Suprapubic skin (tissue), 4 donors: Measurements from ENCODE around the gene ASB6. TPM values are rescaled to one million over a fixed set of nuclear protein-coding genes. Genes with fewer than 3 reads are reported as not detected.

ENCODE experiments used
- DNase-seq, 2 donors: peaks; one replicate each; pipeline ENCODE4 v3.0.0-alpha.2; 2019; ENCODE audit warnings: low spot score in 2 of 2
- H3K27ac ChIP-seq: fragments of 200-600 bp; sonication (generic); one replicate; pipeline ENCODE4 v1.5.1; 2019
- H3K27me3 ChIP-seq: fragments of 200-600 bp; sonication (generic); one replicate; pipeline ENCODE4 v1.5.1; 2019
- H3K36me3 ChIP-seq: fragments of 200-600 bp; sonication (generic); one replicate; pipeline ENCODE4 v1.5.1; 2019
- H3K4me1 ChIP-seq: fragments of 200-600 bp; sonication (generic); one replicate; pipeline ENCODE4 v1.5.1; 2019
- H3K4me3 ChIP-seq: fragments of 200-600 bp; sonication (generic); one replicate; pipeline ENCODE4 v1.5.1; 2019; ENCODE audit warnings: mild to moderate bottlenecking
- H3K9me3 ChIP-seq: fragments of 200-600 bp; sonication (generic); one replicate; pipeline ENCODE4 v1.5.1; 2019
- EP300 ChIP-seq: sonication (generic); formaldehyde crosslinking; IDR thresholded peaks from one replicate; pipeline ENCODE4 v1.6.1; 2017; ENCODE audit warnings: antibody characterized with exemption
- POLR2A ChIP-seq, 2 donors: fragments of 450-650 bp; IDR thresholded peaks; one replicate each; pipeline ENCODE4 v1.6.1; 2017; ENCODE audit warnings: antibody characterized with exemption in 2 of 2, mild to moderate bottlenecking in 2 of 2, moderate library complexity in 2 of 2
- POLR2AphosphoS5 ChIP-seq, 3 donors: sonication (generic); formaldehyde crosslinking; IDR thresholded peaks; one replicate each; pipeline ENCODE4 v1.6.1; 2017; ENCODE audit warnings: antibody characterized with exemption in 3 of 3
- WGBS: methylation state at CpG from one replicate; pipeline ENCODE4 v1.1.5; 2018; 5-methylcytosine and 5-hydroxymethylcytosine counted together
- total RNA-seq, 4 donors: library from RNA; depleted of rRNA; stranded (reverse); fragments of >200 nt; gene quantifications; one replicate each; pipeline ENCODE4 v1.1.0, GENCODE V29; 2016
- TF ChIP-seq, protein P1 (sequence below), 2 donors: fragments of 200-600 bp in 1 of 2; fragments of 450-650 bp in 1 of 2; sonication (generic) in 1 of 2; IDR thresholded peaks; one replicate each; pipeline ENCODE4 v1.5.1; 2016 to 2019; ENCODE audit warnings: antibody characterized with exemption in 2 of 2, mild to moderate bottlenecking in 1 of 2, moderate library complexity in 1 of 2

ASB6 gene
- total RNA-seq, 4 donors from 2014 or later = 25.6 to 41.5 (median 37.6) TPM

DNA sequence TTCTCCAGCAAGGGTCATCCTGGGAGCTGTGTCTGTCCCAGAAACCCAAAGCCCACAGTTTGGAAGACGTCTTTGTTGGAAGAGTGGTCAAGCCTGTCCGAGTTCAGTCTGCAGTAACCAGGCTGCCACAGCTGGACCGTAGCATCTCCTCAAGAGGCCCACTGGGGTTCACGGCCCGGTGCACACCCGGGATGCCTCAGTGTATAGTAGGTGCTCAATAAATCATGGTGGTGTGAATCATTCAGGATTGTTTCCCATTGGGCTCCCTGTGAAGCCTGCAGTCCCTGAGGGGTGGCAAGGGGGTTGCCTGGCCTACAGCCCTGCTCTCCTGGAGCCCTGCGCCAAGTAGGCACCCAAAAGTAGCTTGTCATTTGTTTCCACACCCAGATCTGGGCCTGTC, 13.2 kb upstream of the ASB6 start:
- Histone ChIP-seq H3K27me3 (no peaks in the 10 kb centered on the region), H3K4me1 (peaks cover 13% of the 10 kb centered on the region), H3K27ac (no peak overlapping the region), H3K9me3 (no peaks in the 10 kb centered on the region), H3K4me3 (no peak overlapping the region), H3K36me3 (no peaks in the 10 kb centered on the region)
- 100% methylated on average over 3 of the region's 7 CpGs for WGBS
- TF ChIP-seq POLR2A (IDR thresholded peaks at IDR 0.05) (no peak), POLR2AphosphoS5 (IDR thresholded peaks at IDR 0.05) (no peak), EP300 (no peak)
- no peak for DNase-seq

DNA sequence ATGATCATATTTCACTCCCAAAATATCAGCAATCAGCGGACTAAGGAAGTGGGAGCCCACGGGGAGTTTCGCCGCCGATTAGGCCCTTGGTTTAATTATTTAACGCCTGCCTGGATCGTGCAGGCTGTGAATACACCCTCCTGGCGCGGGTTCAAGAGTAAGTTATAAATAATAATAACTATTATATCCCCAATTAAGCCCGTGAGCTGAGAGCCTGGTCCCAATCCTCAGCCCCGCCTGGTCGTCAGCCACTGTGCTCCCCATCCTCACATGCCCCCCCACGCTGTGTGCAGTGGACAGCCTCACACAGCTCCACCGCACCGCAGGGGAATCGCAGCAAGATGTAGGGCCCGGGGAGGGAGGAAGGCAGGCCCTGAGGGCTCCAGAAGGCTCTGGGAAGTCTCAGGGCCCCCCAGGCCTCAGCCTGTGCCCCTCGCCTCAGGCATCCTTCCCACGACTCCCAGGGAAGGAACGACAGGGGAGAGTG, 12.6 kb upstream of the ASB6 start:
- no peak for DNase-seq
- Histone ChIP-seq H3K4me1 (peaks cover 16% of the 10 kb centered on the region), H3K4me3 (no peak overlapping the region), H3K27ac (no peak overlapping the region), H3K27me3 (no peaks in the 10 kb centered on the region), H3K36me3 (no peaks in the 10 kb centered on the region), H3K9me3 (no peaks in the 10 kb centered on the region)
- WGBS = 52% methylated on average over 16 of the region's 20 CpGs
- TF ChIP-seq POLR2AphosphoS5 (IDR thresholded peaks at IDR 0.05) = no peak

DNA sequence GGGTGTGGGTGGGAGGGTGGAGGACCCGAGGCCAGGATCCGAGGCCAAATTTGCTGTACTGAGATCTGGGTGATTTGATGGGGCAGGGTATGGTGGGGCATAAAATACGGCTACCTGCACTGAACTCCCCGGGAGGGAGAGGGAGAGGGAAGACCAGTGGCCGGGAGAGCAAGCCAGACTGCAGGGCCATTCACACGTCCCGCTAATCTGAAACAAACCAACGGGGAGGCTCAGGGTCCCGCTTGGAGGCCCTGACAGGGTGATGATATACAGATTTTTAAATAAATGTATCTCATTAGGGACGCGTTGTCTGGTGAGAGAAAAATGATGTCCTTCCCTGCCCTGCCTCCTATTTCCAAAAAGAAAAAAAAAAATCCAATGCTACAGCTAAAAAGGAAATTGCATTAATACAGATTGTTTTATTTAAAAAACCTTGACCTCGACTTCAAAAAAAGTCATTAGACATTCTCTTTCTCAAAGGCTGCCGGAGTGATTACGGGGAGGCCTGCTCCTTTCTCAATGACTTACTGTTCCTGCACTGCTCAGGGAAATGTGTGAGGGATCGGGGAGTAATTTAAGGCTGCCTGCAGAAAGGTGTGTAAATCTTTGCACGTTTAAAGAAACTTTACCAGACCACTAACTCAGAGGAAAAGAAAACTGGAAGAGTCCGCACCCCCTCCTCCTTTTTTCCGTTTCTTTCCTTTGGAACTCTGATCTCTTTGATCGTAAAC, 12.0 kb upstream of the ASB6 start:
- no peak overlapping the region for H3K27ac ChIP-seq
- peaks cover 16% of the 10 kb centered on the region for H3K4me1 ChIP-seq
- no peak for DNase-seq
- WGBS = 57% methylated on average over 19 of the region's 19 CpGs
- no peak overlapping the region for H3K4me3 ChIP-seq
- TF ChIP-seq POLR2AphosphoS5 (IDR thresholded peaks at IDR 0.05) (no peak), EP300 (no peak), POLR2A (IDR thresholded peaks at IDR 0.05) (no peak)
- TF ChIP-seq, protein P1, sequence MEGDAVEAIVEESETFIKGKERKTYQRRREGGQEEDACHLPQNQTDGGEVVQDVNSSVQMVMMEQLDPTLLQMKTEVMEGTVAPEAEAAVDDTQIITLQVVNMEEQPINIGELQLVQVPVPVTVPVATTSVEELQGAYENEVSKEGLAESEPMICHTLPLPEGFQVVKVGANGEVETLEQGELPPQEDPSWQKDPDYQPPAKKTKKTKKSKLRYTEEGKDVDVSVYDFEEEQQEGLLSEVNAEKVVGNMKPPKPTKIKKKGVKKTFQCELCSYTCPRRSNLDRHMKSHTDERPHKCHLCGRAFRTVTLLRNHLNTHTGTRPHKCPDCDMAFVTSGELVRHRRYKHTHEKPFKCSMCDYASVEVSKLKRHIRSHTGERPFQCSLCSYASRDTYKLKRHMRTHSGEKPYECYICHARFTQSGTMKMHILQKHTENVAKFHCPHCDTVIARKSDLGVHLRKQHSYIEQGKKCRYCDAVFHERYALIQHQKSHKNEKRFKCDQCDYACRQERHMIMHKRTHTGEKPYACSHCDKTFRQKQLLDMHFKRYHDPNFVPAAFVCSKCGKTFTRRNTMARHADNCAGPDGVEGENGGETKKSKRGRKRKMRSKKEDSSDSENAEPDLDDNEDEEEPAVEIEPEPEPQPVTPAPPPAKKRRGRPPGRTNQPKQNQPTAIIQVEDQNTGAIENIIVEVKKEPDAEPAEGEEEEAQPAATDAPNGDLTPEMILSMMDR (IDR thresholded peaks at IDR 0.05) = no peak
- H3K9me3 ChIP-seq = no peaks in the 10 kb centered on the region
- H3K36me3 ChIP-seq = no peaks in the 10 kb centered on the region
- H3K27me3 ChIP-seq = no peaks in the 10 kb centered on the region

DNA sequence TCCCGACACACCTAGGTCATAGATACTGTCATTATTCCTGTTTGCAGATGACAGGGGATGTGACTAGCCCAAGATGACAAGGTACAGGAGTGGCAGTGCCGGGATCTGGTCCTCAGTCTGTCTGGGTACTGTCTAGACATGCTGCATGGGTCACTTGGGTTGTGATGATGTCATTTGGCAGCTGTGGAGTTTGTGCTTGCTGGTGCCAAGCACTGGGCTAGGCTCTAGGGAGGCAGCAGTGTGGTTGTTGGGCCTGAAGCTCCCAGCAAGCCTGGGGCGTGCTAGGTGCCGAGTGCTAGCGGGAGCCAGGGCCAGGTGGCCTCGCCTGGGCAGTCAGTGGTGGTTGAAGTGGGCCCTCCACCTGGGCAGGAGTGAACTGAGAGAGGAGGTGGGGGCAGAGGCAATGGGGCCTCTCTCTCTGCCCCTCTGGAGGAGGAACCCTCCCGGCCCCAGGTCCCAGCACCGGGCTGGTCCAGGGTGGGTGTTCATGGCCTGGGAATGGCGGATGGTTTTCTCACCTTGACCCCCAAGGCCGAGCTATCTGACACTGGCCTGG, 8.8 kb upstream of the ASB6 start:
- no peak for DNase-seq
- no peak for TF ChIP-seq POLR2AphosphoS5 (IDR thresholded peaks at IDR 0.05)
- TF ChIP-seq EP300 = no peak
- TF ChIP-seq POLR2A (IDR thresholded peaks at IDR 0.05) = no peak
- TF ChIP-seq, protein P1 (IDR thresholded peaks at IDR 0.05) = no peak
- Histone ChIP-seq H3K4me3 (no peak overlapping the region), H3K9me3 (no peaks in the 10 kb centered on the region), H3K4me1 (peaks cover 19% of the 10 kb centered on the region), H3K27ac (no peak overlapping the region), H3K36me3 (no peaks in the 10 kb centered on the region), H3K27me3 (no peaks in the 10 kb centered on the region)
- 78% methylated on average over 9 of the region's 10 CpGs for WGBS

DNA sequence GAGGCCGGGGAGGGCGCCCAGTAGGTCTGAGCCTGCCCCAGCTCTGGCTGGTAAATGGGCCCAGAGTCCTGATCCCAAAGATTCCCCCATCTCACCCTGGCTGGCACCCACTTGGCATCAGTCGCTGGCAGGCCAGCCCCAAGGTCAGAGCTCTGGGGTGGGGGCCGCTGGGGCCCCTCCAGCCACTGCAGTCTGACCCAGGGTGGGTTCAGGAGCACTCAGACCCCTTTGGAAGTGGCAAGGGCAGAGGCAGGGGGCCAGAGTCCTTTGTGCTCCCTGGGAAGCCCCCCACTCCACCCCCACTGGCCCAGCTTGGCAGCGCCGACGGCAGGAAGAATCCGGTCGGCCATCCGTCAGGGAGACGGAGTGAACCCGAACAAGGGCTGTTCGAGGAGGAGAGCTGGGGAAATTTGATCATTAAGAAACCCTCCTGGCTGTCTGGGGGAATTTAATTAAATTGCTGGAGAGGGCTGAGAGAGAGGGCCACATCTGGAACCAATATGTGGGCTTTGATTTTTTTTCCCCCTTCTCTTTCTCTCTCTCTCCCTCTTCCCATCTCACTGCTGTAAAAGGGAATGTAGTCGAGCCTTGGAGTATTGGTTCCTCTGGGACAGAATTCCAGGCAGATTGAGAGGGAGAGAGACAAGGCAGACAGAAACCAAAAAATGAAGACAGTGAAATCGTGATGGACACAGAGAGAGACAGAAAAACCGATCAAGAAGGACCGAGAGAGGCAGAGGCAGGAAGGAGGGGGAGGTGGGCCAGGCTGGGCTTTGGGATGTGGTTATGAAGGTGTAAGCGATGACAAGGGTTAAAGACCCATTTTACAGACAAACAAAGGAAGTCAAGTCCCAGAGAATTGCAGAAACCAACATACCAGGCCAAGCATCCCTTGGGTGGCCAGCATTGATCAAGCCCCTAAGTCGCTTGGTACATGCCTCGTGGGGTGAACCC, 8.1 kb upstream of the ASB6 start:
- WGBS = 73% methylated on average over 16 of the region's 20 CpGs
- H3K4me3 ChIP-seq = no peak overlapping the region
- no peak for DNase-seq
- peaks cover 26% of the 10 kb centered on the region for H3K4me1 ChIP-seq
- no peaks in the 10 kb centered on the region for H3K9me3 ChIP-seq
- H3K27me3 ChIP-seq = no peaks in the 10 kb centered on the region
- H3K36me3 ChIP-seq = no peaks in the 10 kb centered on the region
- TF ChIP-seq POLR2AphosphoS5 (IDR thresholded peaks at IDR 0.05) (no peak), EP300 (no peak), POLR2A (IDR thresholded peaks at IDR 0.05) (no peak)
- TF ChIP-seq, protein P1 (IDR thresholded peaks at IDR 0.05) = no peak
- H3K27ac ChIP-seq = peak overlapping the region; percentile 39

DNA sequence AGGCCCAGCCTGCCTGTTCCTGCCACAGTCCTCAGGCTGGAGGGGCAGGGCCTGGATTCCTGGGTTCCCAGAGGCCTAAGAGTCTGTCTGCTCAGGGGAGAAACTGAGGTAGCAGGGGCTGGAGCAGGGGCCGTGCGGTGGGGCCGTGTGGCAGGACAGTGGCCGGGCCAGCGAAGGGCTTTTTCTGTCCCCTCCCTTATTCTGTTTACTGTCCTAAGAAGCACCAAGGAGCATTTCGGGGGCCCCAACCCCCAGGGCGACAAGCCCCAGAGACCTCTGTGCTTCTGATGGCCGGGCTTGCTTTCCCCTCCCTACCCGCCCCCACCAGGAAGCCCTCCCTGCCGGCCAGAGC, 6.8 kb upstream of the ASB6 start:
- peaks cover 29% of the 10 kb centered on the region for H3K4me1 ChIP-seq
- H3K27ac ChIP-seq = no peak overlapping the region
- H3K27me3 ChIP-seq = no peaks in the 10 kb centered on the region
- H3K4me3 ChIP-seq = no peak overlapping the region
- no peaks in the 10 kb centered on the region for H3K36me3 ChIP-seq
- no peak for TF ChIP-seq EP300
- no peak for TF ChIP-seq POLR2A (IDR thresholded peaks at IDR 0.05)
- no peak for TF ChIP-seq POLR2AphosphoS5 (IDR thresholded peaks at IDR 0.05)
- TF ChIP-seq, protein P1 (IDR thresholded peaks at IDR 0.05) = no peak
- no peak for DNase-seq
- H3K9me3 ChIP-seq = no peaks in the 10 kb centered on the region
- WGBS = 86% methylated on average over 9 of the region's 10 CpGs
